ENCODE results near the gene INPP4B. TPM values are rescaled to one million over a fixed set of nuclear protein-coding genes. Genes with fewer than 3 reads are reported as not detected.

The INPP4B gene
- total and polyA plus RNA-seq, 2 of the 4 experiments (the other 2 are of a cell fraction): 1.8 to 14.0 TPM

DNA sequence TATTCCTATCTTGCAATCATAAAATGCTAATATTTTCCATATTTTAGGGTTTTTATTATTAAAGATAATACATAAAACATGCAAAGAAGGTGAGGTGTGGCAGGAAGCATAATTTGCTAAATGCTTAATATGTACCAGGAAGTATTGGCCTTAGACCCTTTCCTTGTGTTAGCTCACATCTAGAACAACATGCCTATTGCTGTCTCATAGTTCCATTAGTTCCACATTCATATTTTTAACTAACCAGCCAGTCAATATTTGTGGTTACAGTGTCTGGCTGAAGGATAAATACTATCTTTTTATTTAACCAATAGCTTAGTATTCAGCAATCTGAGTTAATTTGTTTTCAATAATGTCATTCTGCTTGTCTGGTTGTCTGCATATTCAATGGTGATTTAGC is 432.6 kb downstream of the INPP4B start:
- Histone ChIP-seq H3K4ac (ENCODE audit: low read depth, low read length) (no peak overlapping the region), H3K9ac (ENCODE audit: low read depth, low read length) (no peak overlapping the region), H2BK5ac (ENCODE audit: low read depth, low read length, poor library complexity, severe bottlenecking) (no peak overlapping the region), H3K56ac (ENCODE audit: extremely low read depth, insufficient read depth, low read length) (no peak overlapping the region), H4K8ac (ENCODE audit: low read depth in 2 of 2, low read length in 2 of 2) (no peak overlapping the region), H3K9me3 (ENCODE audit: control insufficient read depth, insufficient read depth, low read length) (no peaks in the 10 kb centered on the region), H3K18ac (ENCODE audit: low read depth, low read length) (no peak overlapping the region), H4K5ac (ENCODE audit: low read depth, low read length) (no peak overlapping the region), H4K20me1 (ENCODE audit: insufficient read depth, low read length) (no peaks in the 10 kb centered on the region), H3K27me3 (ENCODE audit: control insufficient read depth, insufficient read depth, low read length) (no peaks in the 10 kb centered on the region), H2AFZ (replicated peaks; ENCODE audit: low read length, poor library complexity) (no peak overlapping the region), H3K14ac (replicated peaks; ENCODE audit: low read depth, low read length) (no peak overlapping the region), H2BK120ac (ENCODE audit: low read depth, low read length) (no peak overlapping the region), H3K27ac (ENCODE audit: insufficient read depth, low read length) (no peak overlapping the region), H3K4me3 (ENCODE audit: insufficient read depth, low read depth, low read length) (no peak overlapping the region), H2BK15ac (ENCODE audit: low read depth, low read length) (no peak overlapping the region), H2AK5ac (ENCODE audit: low read depth, low read length) (no peak overlapping the region), H2AK9ac (replicated peaks; ENCODE audit: low read depth, low read length, poor library complexity) (no peak overlapping the region), H3K36me3 (ENCODE audit: control insufficient read depth, insufficient read depth, low read length) (no peaks in the 10 kb centered on the region), H3K23ac (ENCODE audit: low read depth, low read length) (no peak overlapping the region), H3K79me1 (ENCODE audit: low read depth in 1 of 2, low read length in 2 of 2) (no peaks in the 10 kb centered on the region), H3K9me1 (ENCODE audit: insufficient read depth, low read length) (no peaks in the 10 kb centered on the region), H4K91ac (ENCODE audit: insufficient read depth, low read depth, low read length) (no peak overlapping the region), H3K4me2 (ENCODE audit: low read depth, low read length) (no peak overlapping the region), H2BK20ac (ENCODE audit: low read depth, low read length) (no peak overlapping the region), H3K4me1 (ENCODE audit: control insufficient read depth, insufficient read depth, low read length) (peaks cover 4% of the 10 kb centered on the region; the same call in 1 of the 2 replicates)
- intact Hi-C loops (cut with micrococcal nuclease): no loop called here
- in situ Hi-C loops (cut with MboI; ENCODE audit: low sequenced_read_pairs): no loop called here
- no TSS peak for BruUV-seq (replicated peaks)
- DNase-seq: no peak
- CTCF ChIA-PET: interaction anchor here (0.5 kb wide), 1 partner anchor 10 kb away, joined by 6 read pairs; no protein-coding TSS in a partner anchor
- no peak for ATAC-seq (ENCODE audit: low read depth)
- POLR2A ChIA-PET (ENCODE audit: unreplicated experiment): no interaction called here
- dilution Hi-C loops (cut with HindIII; ENCODE audit: low sequenced_read_pairs, unreplicated experiment): no loop called here
- TF ChIP-seq RFX5 (IDR thresholded peaks at IDR 0.05; ENCODE audit: low read depth, low read length) (no peak), MXI1 (IDR thresholded peaks at IDR 0.05; ENCODE audit: borderline replicate concordance, low read depth, low read length) (no peak), BHLHE40 (IDR thresholded peaks at IDR 0.05; ENCODE audit: low read depth, low read length) (no peak), CHD1 (IDR thresholded peaks at IDR 0.05; ENCODE audit: low read depth, low read length) (no peak), FOS (IDR thresholded peaks at IDR 0.05; ENCODE audit: low read depth, low read length) (no peak), CEBPB (IDR thresholded peaks at IDR 0.05; ENCODE audit: low read depth, low read length) (no peak), RAD21 (IDR thresholded peaks at IDR 0.05; ENCODE audit: low read length) (no peak), POLR2A (IDR thresholded peaks at IDR 0.05; ENCODE audit: low read depth, low read length) (no peak)
- TF ChIP-seq, protein P1, sequence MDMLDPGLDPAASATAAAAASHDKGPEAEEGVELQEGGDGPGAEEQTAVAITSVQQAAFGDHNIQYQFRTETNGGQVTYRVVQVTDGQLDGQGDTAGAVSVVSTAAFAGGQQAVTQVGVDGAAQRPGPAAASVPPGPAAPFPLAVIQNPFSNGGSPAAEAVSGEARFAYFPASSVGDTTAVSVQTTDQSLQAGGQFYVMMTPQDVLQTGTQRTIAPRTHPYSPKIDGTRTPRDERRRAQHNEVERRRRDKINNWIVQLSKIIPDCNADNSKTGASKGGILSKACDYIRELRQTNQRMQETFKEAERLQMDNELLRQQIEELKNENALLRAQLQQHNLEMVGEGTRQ (IDR thresholded peaks at IDR 0.05; ENCODE audit: low read depth, low read length): no peak
- TF ChIP-seq, protein P2, sequence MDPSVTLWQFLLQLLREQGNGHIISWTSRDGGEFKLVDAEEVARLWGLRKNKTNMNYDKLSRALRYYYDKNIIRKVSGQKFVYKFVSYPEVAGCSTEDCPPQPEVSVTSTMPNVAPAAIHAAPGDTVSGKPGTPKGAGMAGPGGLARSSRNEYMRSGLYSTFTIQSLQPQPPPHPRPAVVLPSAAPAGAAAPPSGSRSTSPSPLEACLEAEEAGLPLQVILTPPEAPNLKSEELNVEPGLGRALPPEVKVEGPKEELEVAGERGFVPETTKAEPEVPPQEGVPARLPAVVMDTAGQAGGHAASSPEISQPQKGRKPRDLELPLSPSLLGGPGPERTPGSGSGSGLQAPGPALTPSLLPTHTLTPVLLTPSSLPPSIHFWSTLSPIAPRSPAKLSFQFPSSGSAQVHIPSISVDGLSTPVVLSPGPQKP (IDR thresholded peaks at IDR 0.05; ENCODE audit: borderline replicate concordance, low read depth, low read length): no peak
